HEK293T (cell line): Measurements from ENCODE around the gene UBE2C.

Experiments
- CTCF ChIA-PET: fragments of 350-600 bp; formaldehyde crosslinking; extraction: SDS; loops from one replicate; lab custom pipeline; 2021; ENCODE audit warnings: antibody characterized with exemption, inconsistent platforms; lab: Yijun Ruan, JAX
- POLR2A ChIA-PET: fragments of 350-600 bp; formaldehyde crosslinking; extraction: SDS; loops from one replicate; lab custom pipeline; 2020; ENCODE audit warnings: antibody characterized with exemption, inconsistent platforms; lab: Yijun Ruan, JAX
- DNase-seq: peaks from one replicate; pipeline ENCODE4 v3.0.0; 2012; ENCODE audit warnings: mixed read lengths; ENCODE audit errors: extremely low spot score
- ARNT ChIP-seq: fragments of 450-650 bp; IDR thresholded peaks from 2 replicates; pipeline ENCODE4 v1.6.1; 2017; ENCODE audit warnings: mild to moderate bottlenecking
- BHLHE40 ChIP-seq: fragments of 450-650 bp; IDR thresholded peaks from 2 replicates; pipeline ENCODE4 v1.6.1; 2016; ENCODE audit warnings: mild to moderate bottlenecking, moderate library complexity, borderline replicate concordance
- ELF4 ChIP-seq: fragments of 450-650 bp; IDR thresholded peaks from 2 replicates; pipeline ENCODE4 v1.6.1; 2017; ENCODE audit warnings: antibody characterized with exemption
- FOXA1 ChIP-seq: fragments of 450-650 bp; IDR thresholded peaks from 2 replicates; pipeline ENCODE4 v1.6.1; 2016; ENCODE audit warnings: mild to moderate bottlenecking
- FOXK2 ChIP-seq: fragments of 450-650 bp; IDR thresholded peaks from 2 replicates; pipeline ENCODE4 v1.6.1; 2016; ENCODE audit warnings: mild to moderate bottlenecking
- FOXM1 ChIP-seq: fragments of 450-650 bp; IDR thresholded peaks from 2 replicates; pipeline ENCODE4 v1.6.1; 2017; ENCODE audit warnings: mild to moderate bottlenecking, borderline replicate concordance
- L3MBTL2 ChIP-seq: fragments of 450-650 bp; conservative IDR thresholded peaks from 2 replicates; pipeline ENCODE4 v1.6.1; 2016; ENCODE audit warnings: mild to moderate bottlenecking
- LEF1 ChIP-seq: fragments of 450-650 bp; IDR thresholded peaks from 2 replicates; pipeline ENCODE4 v1.6.1; 2017; ENCODE audit warnings: mild to moderate bottlenecking, borderline replicate concordance
- SP1 ChIP-seq: fragments of 450-650 bp; IDR thresholded peaks from 2 replicates; pipeline ENCODE4 v1.6.1; 2017
- SUZ12 ChIP-seq: fragments of 450-650 bp; IDR thresholded peaks from 2 replicates; pipeline ENCODE4 v1.6.1; 2016; ENCODE audit warnings: mild to moderate bottlenecking
- ZNF384 ChIP-seq: fragments of 450-650 bp; IDR thresholded peaks from 2 replicates; pipeline ENCODE4 v1.6.1; 2016

Gene UBE2C

DNA sequence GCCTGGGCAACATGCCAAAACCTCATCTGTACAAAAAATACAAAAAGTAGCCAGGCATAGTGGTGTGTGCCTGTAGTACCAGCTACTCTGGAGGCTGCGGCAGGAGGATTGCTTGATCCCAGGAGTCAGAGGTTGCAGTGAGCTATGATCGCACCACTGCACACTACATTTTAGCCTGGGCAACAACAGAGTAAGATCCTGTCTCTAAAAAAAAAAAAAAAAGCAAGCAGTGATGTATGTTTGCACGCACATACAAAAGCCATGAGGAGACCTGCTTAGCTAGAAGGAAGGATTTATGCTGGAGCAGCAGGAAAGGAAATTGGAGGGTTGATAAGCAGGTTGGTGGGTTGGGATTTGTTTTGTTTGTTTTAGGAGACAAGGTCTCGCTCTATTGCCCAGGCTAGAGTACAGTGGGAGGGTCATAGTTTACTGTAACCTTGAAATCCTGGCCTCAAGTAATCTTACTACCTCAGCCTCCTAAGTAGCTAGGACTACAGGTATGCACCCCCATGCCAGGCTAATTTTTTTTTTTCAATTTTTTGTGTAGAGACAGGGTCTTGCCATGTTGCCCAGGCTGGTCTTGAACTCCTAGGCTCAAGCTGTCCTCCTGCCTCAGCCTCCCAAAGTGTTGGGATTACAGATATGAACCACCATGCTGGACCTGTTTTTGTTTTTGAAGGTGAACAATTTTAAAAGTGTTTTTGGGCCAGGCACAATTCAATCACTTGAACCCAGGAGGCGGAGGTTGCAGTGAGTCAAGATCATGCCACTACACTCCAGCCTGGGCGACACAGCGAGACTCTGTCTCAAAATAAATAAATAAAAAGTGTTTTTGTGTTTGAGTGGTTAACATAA lies 49.0 kb downstream of the UBE2C start:
- POLR2A ChIA-PET, result interaction anchor here (0.8 to 1.1 kb wide), 2 partner anchors 28 to 87 kb away, joined by 3 read pairs; partner anchors contain the start of gene SNX21
- DNase-seq, result no peak
- no peak for TF ChIP-seq LEF1
- TF ChIP-seq ARNT, result no peak
- CTCF ChIA-PET, result no interaction called here

DNA sequence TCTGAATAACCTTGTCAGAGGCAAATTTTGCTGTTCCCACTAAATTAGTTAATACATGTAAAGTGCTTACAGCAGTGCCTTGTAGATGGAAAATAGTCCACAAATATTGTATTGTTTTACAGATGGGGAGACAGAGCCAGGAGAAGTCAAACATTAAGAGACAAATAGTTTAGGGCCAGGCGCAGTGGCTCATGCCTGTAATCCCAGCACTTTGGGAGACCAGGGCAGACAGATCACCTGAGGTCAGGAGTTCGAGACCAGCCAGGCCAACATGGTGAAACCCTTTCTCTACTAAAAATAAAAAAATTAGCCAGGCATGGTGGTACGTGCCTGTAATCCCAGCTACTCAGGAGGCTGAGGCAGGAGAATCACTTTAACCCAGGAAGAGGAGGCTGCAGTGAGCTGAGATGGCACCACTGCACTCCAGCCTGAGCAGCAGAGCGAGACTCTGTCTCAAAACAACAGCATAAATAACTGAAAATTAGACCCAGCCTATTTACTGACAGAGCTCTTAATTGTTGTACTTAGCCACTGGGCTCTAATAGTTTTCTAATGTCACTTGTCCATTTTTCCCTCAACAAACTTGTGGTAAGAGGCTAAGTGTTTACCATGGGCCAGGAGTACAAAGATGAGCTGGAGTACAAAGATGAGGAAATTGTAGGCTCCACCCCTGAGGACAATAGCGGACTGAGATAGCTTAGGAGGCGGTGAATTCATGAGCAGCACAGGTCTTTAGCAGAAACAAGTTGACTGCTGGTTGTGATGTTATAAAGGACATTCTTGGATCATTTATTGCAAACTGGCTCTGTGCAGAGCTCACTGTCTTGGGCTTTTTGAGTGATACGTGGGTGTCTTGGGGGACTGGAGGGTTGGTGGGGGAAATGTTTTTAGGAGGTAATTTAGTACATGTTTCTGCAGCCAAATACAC lies 51.4 kb downstream of the UBE2C start:
- DNase-seq, result no peak
- CTCF ChIA-PET, result no interaction called here
- TF ChIP-seq ARNT (no peak), ZNF384 (no peak), L3MBTL2 (no peak), LEF1 (no peak), SUZ12 (no peak), ELF4 (no peak), BHLHE40 (no peak), FOXA1 (no peak), FOXK2 (no peak), FOXM1 (no peak)
- POLR2A ChIA-PET, result interaction anchor here (0.9 kb wide), 1 partner anchor 17 kb away, joined by 3 read pairs; the partner anchor contains the start of gene ZSWIM1

DNA sequence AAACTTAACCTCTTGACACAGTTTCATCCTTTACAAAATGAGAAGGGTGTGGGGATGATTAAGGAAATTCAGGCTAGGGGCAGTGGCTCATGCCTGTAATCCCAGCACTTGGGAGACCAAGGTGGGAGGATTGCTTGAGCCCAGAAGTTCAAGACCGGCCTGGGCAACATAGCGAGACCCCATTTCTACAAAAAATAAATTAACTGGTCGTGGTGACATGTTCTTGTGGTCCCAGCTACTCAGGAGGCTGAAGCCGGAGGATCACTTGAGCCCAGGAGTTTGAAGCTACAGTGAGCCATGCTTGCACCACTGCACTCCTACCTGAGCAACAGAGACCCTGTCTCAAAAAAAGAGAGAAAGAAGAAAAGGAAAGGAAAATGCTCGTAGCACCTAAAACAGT lies 54.0 kb downstream of the UBE2C start:
- ChIA-PET POLR2A (interaction anchor here (1.2 kb wide), 1 partner anchor 15 kb away, joined by 8 read pairs; the partner anchor contains the start of gene ZSWIM1), CTCF (no interaction called here)
- no peak for DNase-seq
- TF ChIP-seq BHLHE40, result no peak
- TF ChIP-seq SP1, result no peak
- TF ChIP-seq SUZ12, result no peak
- no peak for TF ChIP-seq L3MBTL2
